Daoy (cell line): Measurements from ENCODE around the gene TSEN54. TPM values are rescaled to one million over a fixed set of nuclear protein-coding genes. Genes with fewer than 3 reads are reported as not detected.

Experiments used
- DNase-seq: peaks from one replicate; pipeline ENCODE4 v3.0.0-alpha.2; 2015; ENCODE audit warnings: low read depth
- total RNA-seq: library from RNA; depleted of rRNA; stranded (reverse); fragments of >200 nt; shearing (Covaris generic); gene quantifications from 2 replicates; pipeline ENCODE4 v1.2.3, GENCODE V29; 2014

The TSEN54 gene
- total RNA-seq, 1 experiment from 2014 or later: 30.0 TPM

- DNase-seq: no peak
Measured at GRCh38 chr17:75544250-75544649, 27.9 kb downstream of the TSEN54 start.

GRCh38 chr17:75546181-75546580 lies 29.9 kb downstream of the TSEN54 start:
- no peak for DNase-seq

- DNase-seq: no peak
Measured at GRCh38 chr17:75547091-75547490, 30.8 kb downstream of the TSEN54 start.

GRCh38 chr17:75548813-75549212 lies 32.5 kb downstream of the TSEN54 start:
- DNase-seq: no peak

GRCh38 chr17:75549246-75550138 lies 33.2 kb downstream of the TSEN54 start:
- DNase-seq: no peak

- DNase-seq: no peak
Measured at GRCh38 chr17:75550139-75550465, 33.8 kb downstream of the TSEN54 start.

- DNase-seq: no peak
Measured at GRCh38 chr17:75551266-75551665, 34.9 kb downstream of the TSEN54 start.

GRCh38 chr17:75552425-75553294 lies 36.3 kb downstream of the TSEN54 start:
- no peak for DNase-seq

- no peak for DNase-seq
Measured at GRCh38 chr17:75553295-75554110, 37.2 kb downstream of the TSEN54 start.

GRCh38 chr17:75555679-75556153 lies 39.4 kb downstream of the TSEN54 start:
- no peak for DNase-seq

GRCh38 chr17:75557075-75557851 lies 40.9 kb downstream of the TSEN54 start:
- DNase-seq: peak; percentile 58

- DNase-seq: no peak
Measured at GRCh38 chr17:75557852-75558665, 41.7 kb downstream of the TSEN54 start.

GRCh38 chr17:75558666-75559530 lies 42.6 kb downstream of the TSEN54 start:
- DNase-seq: no peak

- DNase-seq: no peak
Measured at GRCh38 chr17:75559958-75560533, 43.7 kb downstream of the TSEN54 start.

GRCh38 chr17:75561927-75562603 lies 45.7 kb downstream of the TSEN54 start:
- DNase-seq: no peak

GRCh38 chr17:75563063-75563758 lies 46.9 kb downstream of the TSEN54 start:
- DNase-seq: no peak

- no peak for DNase-seq
Measured at GRCh38 chr17:75564195-75564594, 47.9 kb downstream of the TSEN54 start.

GRCh38 chr17:75565066-75565465 lies 48.7 kb downstream of the TSEN54 start:
- DNase-seq: no peak
